Activated B cell treated with CpG ODN at 0.5 μM for 24 hours (primary cell): ENCODE data around the gene DDX52. TPM values are rescaled to one million over a fixed set of nuclear protein-coding genes. Genes with fewer than 3 reads are reported as not detected.

ENCODE experiments used
- ATAC-seq: fragments of 200-7000 bp; cut with Tn5 transposase; one replicate; pipeline ENCODE4 v1.10.0; 2021; ENCODE audit warnings: low read depth, mild to moderate bottlenecking, moderate library complexity
- CTCF ChIA-PET: fragments of 350-600 bp; sonication (Branson Sonifier 250); formaldehyde crosslinking; loops from one replicate; lab custom pipeline; 2021; ENCODE audit warnings: antibody characterized with exemption; lab: Charles Lee
- POLR2A ChIA-PET: fragments of 350-600 bp; sonication (Branson Sonifier 250); formaldehyde crosslinking; loops from one replicate; lab custom pipeline; 2021; ENCODE audit warnings: antibody characterized with exemption; lab: Charles Lee
- DNase-seq: peaks from one replicate; pipeline ENCODE4 v3.0.0; 2022
- H3K27ac Mint-ChIP-seq: one replicate; pipeline ENCODE4 v1.8.0; 2020; ENCODE audit warnings: mixed read lengths
- H3K27me3 Mint-ChIP-seq: one replicate; pipeline ENCODE4 v1.8.0; 2021; ENCODE audit warnings: mixed read lengths
- H3K36me3 Mint-ChIP-seq: one replicate; pipeline ENCODE4 v1.8.0; 2021; ENCODE audit warnings: low read depth, mixed read lengths
- H3K4me1 Mint-ChIP-seq: one replicate; pipeline ENCODE4 v1.8.0; 2021; ENCODE audit warnings: mixed read lengths
- H3K4me3 Mint-ChIP-seq: one replicate; pipeline ENCODE4 v1.8.0; 2020; ENCODE audit warnings: mild to moderate bottlenecking, mixed read lengths
- H3K9me3 Mint-ChIP-seq: one replicate; pipeline ENCODE4 v1.8.0; 2020; ENCODE audit warnings: mixed read lengths
- CTCF ChIP-seq: fragments of 200-600 bp; IDR thresholded peaks from one replicate; pipeline ENCODE4 v1.8.0; 2022; ENCODE audit warnings: antibody characterized with exemption, mild to moderate bottlenecking
- intact Hi-C: fragments of 100-400 bp; cut with micrococcal nuclease; formaldehyde crosslinking; loops from one replicate; pipeline ENCODE4 v1.15.1; 2024
- total RNA-seq: library from RNA; stranded (reverse); gene quantifications from 2 replicates; pipeline ENCODE4 v1.2.3, GENCODE V29; 2022

DDX52 gene
- total RNA-seq, 1 donor from 2014 or later = 39.9 TPM

DNA sequence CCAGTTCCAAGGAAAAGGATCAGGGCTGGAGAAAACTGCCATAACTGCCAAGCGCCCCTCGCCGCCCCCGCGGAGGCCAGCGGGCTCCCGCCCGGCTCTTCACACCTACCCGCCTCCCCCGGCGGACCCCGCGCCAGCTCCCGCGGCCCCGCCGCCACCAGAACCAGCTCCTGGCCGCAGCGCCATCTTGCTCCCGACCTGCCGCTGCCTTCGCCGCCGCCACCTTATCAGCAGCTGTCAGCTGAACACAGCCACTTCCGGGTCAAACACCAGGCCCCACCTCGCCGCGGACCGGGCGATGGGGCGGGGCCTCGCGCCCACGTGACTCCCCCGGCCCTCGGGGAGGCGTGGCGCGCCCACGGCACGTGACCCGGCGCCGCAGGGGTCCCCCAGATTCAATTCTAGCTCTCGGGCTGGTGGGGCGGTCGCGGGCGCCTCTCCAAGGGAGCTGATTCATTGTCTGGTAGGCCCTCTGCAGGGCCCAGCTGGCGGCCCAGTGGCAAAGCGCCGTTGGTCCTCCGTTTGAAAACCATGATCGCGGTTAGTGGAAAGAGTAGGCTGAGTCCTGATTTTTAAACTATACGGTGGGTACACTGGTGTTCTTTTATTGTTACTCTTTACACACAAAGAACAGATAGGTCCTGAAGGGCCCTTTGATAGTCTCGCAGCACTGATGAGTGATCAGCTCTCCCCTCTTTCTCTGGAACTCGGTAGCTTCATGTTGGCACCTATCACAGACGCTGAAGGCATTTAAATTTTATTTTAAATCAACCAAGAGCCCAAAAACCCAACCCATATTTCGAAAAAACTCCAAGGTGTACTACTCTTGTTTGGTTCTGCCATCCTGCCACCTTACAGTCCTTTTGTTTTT, 33.8 kb downstream of the DDX52 start, which contains the start of gene SYNRG:
TSS of gene SYNRG (minus strand) at position 249 of the 871 bp plus-strand sequence. CDS start at position 186, 63 bp downstream.
- Mint-ChIP-seq H3K4me1 (peaks cover 42% of the 10 kb centered on the region), H3K4me3 (peak within 1 kb of the TSS; percentile 94), H3K9me3 (no peaks in the 10 kb centered on the region), H3K27me3 (no peaks in the 10 kb centered on the region), H3K36me3 (peaks cover 32% of the 10 kb centered on the region), H3K27ac (peak within 1 kb of the TSS; percentile 92)
- ChIA-PET POLR2A (interaction anchor here (0.6 to 2.8 kb wide), 20 partner anchors 9 to 1300 kb away, joined by 3 to 16 read pairs (median 4); partner anchors contain the start of genes ACACA, DDX52, HNF1B and TADA2A), CTCF (interaction anchor here (1.0 to 2.5 kb wide), 6 partner anchors 9 to 207 kb away, joined by 3 to 10 read pairs (median 5); no protein-coding TSS in a partner anchor)
- peak; percentile 85 for ATAC-seq
- no peak for TF ChIP-seq CTCF
- intact Hi-C loops = loop anchor here (1.0 to 2.0 kb wide), 3 partner anchors 33 to 251 kb away; partner anchors contain the start of genes DDX52 and DUSP14
- DNase-seq = peak; percentile 98

- Mint-ChIP-seq H3K27me3 (no peaks in the 10 kb centered on the region), H3K9me3 (no peaks in the 10 kb centered on the region), H3K27ac (peak overlapping the region; percentile 92), H3K4me3 (peak overlapping the region; percentile 94), H3K4me1 (peaks cover 45% of the 10 kb centered on the region), H3K36me3 (peaks cover 29% of the 10 kb centered on the region)
- DNase-seq = no peak
- intact Hi-C loops = loop anchor here (1.0 to 2.0 kb wide), 4 partner anchors 34 to 250 kb away; partner anchors contain the start of genes DDX52 and DUSP14
- ATAC-seq = peak; percentile 32
- TF ChIP-seq CTCF = no peak
- ChIA-PET CTCF (interaction anchor here (0.6 to 2.5 kb wide), 7 partner anchors 10 to 208 kb away, joined by 3 to 10 read pairs (median 5); no protein-coding TSS in a partner anchor), POLR2A (interaction anchor here (0.6 to 2.8 kb wide), 22 partner anchors 10 to 1300 kb away, joined by 3 to 16 read pairs (median 4); partner anchors contain the start of genes ACACA, DDX52, HNF1B and TADA2A)
Observed at GRCh38 chr17:37608351-37609169, 34.7 kb downstream of the DDX52 start.

- Mint-ChIP-seq H3K4me1 (peaks cover 48% of the 10 kb centered on the region), H3K9me3 (no peaks in the 10 kb centered on the region), H3K27me3 (no peaks in the 10 kb centered on the region), H3K4me3 (peak overlapping the region; percentile 94), H3K36me3 (peaks cover 24% of the 10 kb centered on the region), H3K27ac (peak overlapping the region; percentile 92)
- no peak for TF ChIP-seq CTCF
- peak; percentile 10 for ATAC-seq
- peak; percentile 22 for DNase-seq
- intact Hi-C loops = loop anchor here (1.0 to 2.0 kb wide), 3 partner anchors 35 to 249 kb away; partner anchors contain the start of gene DDX52
- POLR2A ChIA-PET = interaction anchor here (0.7 to 2.8 kb wide), 10 partner anchors 12 to 1855 kb away, joined by 3 to 16 read pairs (median 6); partner anchors contain the start of genes DDX52 and HNF1B
- CTCF ChIA-PET = interaction anchor here (0.6 to 1.2 kb wide), 3 partner anchors 10 to 209 kb away, joined by 3 to 5 read pairs (median 3); no protein-coding TSS in a partner anchor
Observed at GRCh38 chr17:37607637-37608331, 35.5 kb downstream of the DDX52 start.

GRCh38 chr17:37605813-37606505, 37.3 kb downstream of the DDX52 start:
- Mint-ChIP-seq H3K27me3 (no peaks in the 10 kb centered on the region), H3K4me3 (peak overlapping the region; percentile 59), H3K9me3 (no peaks in the 10 kb centered on the region), H3K36me3 (peaks cover 28% of the 10 kb centered on the region), H3K27ac (peak overlapping the region; percentile 85), H3K4me1 (peaks cover 54% of the 10 kb centered on the region)
- ChIA-PET CTCF (interaction anchor here (0.5 to 1.9 kb wide), 2 partner anchors 210 to 666 kb away, joined by 3 to 4 read pairs; no protein-coding TSS in a partner anchor), POLR2A (interaction anchor here (1.2 kb wide), 1 partner anchor 139 kb away, joined by 4 read pairs; the partner anchor contains the start of gene HNF1B)
- intact Hi-C loops = no loop called here
- DNase-seq = no peak
- no peak for TF ChIP-seq CTCF
- no peak for ATAC-seq
